HG03039 (cell line): Measurements from ENCODE around the gene LRCH1.

Experiments used
- ATAC-seq: cut with Tn5 transposase; IDR thresholded peaks from one replicate; pipeline ENCODE4 v1.9.1; 2021; ENCODE audit warnings: mild to moderate bottlenecking, moderate library complexity; ENCODE audit not compliant: unreplicated experiment

Gene LRCH1

DNA sequence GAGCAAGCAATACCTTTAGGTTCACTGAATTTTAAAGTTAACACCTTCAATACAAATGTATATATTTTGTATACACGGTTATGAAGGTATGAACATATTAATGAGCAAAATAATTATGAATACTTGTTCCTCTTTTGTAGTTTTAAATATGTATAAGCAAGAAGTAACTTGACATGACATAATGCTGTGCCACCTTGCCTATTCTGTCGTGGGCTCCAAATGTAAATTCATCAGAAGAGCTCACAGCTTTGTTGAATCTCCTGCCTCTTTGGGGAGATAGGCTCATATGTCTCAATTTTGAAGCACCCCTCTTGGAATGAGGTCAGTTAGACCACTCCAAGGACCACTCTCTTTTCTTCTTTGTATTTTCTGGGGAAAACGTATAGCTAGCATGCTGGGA is 59.3 kb downstream of the LRCH1 start:
- ATAC-seq, result no peak

DNA sequence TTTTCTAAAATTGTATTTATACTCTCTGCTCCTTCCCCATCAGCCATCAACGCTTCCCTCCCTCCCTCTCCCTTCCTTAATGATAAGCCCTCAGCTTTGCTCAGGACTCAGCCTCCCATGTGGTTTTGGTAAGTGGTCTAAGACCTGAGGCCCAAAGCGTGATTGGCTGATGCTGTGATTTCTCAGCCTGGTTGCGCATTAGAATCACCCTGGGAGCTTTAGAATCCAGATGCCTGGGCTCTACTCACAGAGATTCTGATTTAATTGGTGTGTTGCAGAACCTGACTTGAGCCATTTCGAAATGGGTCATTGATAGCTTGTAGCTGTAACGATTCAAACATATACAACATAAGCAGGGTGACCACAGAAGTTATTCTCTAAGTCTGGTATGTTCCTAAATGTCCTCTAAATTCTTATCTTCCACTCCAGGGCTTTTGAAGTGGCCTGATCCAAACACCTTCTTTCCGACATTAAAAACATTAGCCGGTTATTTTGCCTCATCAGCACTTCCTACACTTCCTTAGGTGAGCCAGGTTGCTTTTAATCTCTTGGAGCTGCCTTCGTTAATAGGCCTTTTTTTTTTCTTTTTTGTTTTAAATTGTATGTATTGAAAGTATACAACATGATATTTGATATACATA is 60.6 kb downstream of the LRCH1 start:
- ATAC-seq, result no peak

GRCh38 chr13:46614582-46614981 is 61.6 kb downstream of the LRCH1 start:
- ATAC-seq, result no peak

DNA sequence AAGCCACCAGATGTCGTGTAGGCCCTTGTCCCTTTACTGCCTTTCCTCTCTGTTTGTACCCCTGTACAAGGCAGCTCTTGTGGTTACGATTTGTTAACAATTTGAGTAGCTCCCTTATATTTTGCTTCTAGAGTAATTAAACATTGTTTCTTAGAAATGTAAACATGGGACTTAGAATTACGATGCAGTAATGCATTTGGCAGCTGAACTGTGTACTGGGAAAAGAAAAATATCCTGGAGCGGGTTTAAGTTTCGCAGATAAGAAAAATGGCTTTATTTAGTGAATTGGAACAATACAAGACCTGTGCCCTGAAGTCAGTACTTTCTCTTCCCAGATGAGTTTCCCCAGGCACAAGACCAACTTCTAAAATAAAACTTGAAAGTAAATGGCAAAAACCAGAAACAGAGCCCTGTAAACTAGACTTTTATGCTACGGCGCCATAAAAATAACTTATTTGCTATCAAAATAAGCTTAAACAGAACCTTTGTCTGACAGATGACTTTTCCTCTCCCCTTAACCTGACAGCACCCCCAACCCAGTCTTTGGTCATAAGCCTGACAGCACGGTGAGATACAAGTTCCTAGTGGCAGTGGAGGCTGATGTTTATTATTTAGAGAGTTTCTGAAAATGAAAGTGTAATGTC is 63.0 kb downstream of the LRCH1 start:
- ATAC-seq, result no peak

DNA sequence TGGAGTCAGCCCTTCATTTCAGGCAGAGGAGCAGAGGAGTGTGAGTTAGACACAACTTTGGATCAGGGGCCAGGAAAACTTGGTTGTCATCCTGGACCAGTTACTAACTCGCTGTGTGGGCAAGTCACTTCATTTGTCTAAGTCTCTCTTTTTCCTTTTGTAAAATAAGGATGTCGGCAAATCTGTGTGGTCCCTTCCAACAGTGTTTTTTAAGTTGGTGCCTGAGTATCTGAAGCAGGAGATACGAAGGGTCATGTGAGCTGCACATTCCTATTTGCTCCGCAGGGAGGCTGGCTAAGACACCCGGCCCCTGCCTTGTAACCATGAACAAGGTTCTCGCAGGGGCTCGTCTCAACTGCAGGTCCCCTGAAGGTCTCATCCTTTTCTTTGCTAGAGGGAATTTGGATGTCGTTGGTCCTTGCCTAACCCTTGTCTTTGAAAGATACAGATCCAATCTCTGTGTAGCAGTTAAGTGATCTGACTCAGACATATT is 64.3 kb downstream of the LRCH1 start:
- ATAC-seq, result no peak

GRCh38 chr13:46617885-46618284 is 64.9 kb downstream of the LRCH1 start:
- no peak for ATAC-seq

- ATAC-seq, result no peak
Observed at GRCh38 chr13:46618694-46619254, 65.8 kb downstream of the LRCH1 start.

GRCh38 chr13:46620029-46620428 is 67.1 kb downstream of the LRCH1 start:
- ATAC-seq, result no peak

GRCh38 chr13:46620471-46620870 is 67.5 kb downstream of the LRCH1 start:
- ATAC-seq, result no peak

- ATAC-seq, result no peak
Observed at GRCh38 chr13:46621133-46621532, 68.2 kb downstream of the LRCH1 start.

- no peak for ATAC-seq
Observed at GRCh38 chr13:46621792-46622629, 69.0 kb downstream of the LRCH1 start.

GRCh38 chr13:46622630-46623256 is 69.8 kb downstream of the LRCH1 start:
- ATAC-seq, result no peak

- ATAC-seq, result no peak
Observed at GRCh38 chr13:46624353-46624752, 71.4 kb downstream of the LRCH1 start.

DNA sequence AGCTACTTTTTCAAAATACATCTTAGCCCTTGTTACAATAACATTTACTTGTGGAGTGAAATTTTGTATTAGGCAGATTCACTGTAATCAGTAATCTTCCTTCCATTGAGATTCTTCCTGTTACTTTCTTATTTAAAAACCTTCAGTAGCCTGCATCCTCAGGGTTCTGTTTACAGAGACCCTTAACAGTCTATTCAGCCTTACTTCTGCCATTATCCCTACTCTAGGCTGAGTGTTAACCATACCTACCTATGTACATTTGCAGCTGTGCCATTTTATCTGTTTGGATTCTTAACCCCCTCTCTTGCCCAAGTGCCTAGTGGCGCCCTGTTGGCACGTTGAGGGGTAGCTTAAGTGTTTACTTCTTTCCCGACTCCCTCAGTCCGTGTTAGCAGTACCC is 71.9 kb downstream of the LRCH1 start:
- ATAC-seq, result no peak

- no peak for ATAC-seq
Observed at GRCh38 chr13:46627462-46627861, 74.5 kb downstream of the LRCH1 start.

DNA sequence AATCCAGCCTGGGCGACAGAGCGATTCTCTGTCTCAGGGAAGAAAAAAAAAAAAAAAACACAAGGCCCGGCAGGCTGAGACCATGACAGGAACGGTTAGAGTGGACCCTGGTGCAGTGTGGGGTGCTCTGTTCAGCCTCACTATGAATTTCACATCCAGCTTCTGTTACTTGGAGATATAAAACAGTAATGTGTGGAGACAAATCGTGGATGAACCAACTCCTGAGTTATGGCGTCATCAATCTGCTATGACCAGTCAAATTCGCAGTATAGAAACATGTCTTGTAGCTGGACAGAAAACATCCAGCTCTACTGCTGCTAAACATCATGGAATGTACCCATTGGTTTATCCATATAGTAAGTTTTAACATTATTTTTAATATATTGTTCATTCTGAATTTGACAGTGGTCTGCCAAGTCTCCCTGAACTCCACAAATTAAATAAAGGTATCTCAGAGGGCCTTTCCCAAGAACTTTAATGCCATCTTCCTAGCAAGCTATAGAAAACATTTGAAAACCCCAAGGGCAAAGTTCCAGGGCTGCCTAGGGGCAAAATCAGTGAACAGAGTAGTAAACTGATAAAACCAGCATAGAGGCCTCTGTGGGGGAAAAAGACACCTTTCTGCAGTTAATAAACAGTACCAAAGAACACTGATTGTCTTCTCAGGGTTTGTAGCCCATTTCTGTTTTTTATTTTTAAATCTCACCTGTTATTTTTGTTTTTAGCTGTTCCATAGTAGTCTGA is 75.8 kb downstream of the LRCH1 start:
- ATAC-seq, result no peak

GRCh38 chr13:46629811-46630413 is 76.9 kb downstream of the LRCH1 start:
- ATAC-seq, result no peak

GRCh38 chr13:46630431-46631178 is 77.6 kb downstream of the LRCH1 start:
- ATAC-seq, result no peak

DNA sequence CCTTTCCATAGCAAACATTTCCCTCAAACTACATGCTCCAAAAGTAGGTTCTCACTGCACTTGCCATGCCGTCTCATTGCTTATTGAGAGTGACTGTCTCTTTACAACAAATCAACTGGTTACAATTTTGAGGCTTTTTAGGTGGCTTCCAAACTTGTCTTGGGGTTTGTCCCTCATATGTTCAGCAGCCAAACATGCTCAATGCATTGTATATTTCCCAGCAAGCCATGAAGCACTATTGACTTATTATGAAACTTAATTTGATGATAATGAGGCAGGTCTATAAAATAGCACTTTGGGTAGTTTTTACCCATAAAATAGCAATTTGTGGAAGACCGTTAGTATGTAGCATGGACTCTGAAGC is 78.2 kb downstream of the LRCH1 start:
- ATAC-seq, result no peak
